ENCODE data around the gene MPHOSPH9.

DNA sequence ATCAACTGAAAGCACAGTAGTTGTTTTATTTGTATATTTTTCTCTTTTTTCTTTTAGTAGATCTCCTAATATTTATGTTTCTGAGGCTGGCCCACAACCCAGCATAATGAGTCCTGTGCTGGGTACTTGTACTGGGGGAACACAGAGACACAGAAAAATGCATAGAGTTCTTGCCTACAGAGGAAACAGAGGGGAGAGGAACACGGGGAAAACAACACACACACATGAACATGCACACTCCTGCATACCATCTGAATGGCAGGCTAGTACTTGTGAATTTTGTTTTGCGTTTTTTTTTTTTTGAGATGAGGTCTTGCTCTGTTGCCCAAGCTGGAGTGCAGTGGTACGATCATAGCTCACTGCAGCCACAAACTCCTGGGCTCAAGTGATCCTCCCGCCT, 103.3 kb downstream of the MPHOSPH9 start:
- TF ChIP-seq, protein P1, sequence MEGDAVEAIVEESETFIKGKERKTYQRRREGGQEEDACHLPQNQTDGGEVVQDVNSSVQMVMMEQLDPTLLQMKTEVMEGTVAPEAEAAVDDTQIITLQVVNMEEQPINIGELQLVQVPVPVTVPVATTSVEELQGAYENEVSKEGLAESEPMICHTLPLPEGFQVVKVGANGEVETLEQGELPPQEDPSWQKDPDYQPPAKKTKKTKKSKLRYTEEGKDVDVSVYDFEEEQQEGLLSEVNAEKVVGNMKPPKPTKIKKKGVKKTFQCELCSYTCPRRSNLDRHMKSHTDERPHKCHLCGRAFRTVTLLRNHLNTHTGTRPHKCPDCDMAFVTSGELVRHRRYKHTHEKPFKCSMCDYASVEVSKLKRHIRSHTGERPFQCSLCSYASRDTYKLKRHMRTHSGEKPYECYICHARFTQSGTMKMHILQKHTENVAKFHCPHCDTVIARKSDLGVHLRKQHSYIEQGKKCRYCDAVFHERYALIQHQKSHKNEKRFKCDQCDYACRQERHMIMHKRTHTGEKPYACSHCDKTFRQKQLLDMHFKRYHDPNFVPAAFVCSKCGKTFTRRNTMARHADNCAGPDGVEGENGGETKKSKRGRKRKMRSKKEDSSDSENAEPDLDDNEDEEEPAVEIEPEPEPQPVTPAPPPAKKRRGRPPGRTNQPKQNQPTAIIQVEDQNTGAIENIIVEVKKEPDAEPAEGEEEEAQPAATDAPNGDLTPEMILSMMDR (IDR thresholded peaks at IDR 0.05), result no peak
- TF ChIP-seq POLR2A (IDR thresholded peaks at IDR 0.05), result no peak

Measured in thyroid gland (tissue), 4 donors.